Muscle layer of duodenum (tissue), 2 donors: ENCODE data around the gene TBC1D17.

Experiments used
- H3K27ac ChIP-seq: one replicate; pipeline ENCODE4 v1.7.0; 2013; ENCODE audit warnings: mild to moderate bottlenecking, low read length
- H3K27me3 ChIP-seq: one replicate; pipeline ENCODE4 v1.7.0; 2013; ENCODE audit warnings: low read depth, mild to moderate bottlenecking, control low read depth, low read length
- H3K36me3 ChIP-seq, 2 donors: one replicate each; pipeline ENCODE4 v1.7.0; 2013; ENCODE audit warnings: low read length in 2 of 2, control low read depth in 1 of 2, mild to moderate bottlenecking in 1 of 2; ENCODE audit not compliant: insufficient read depth in 2 of 2, control insufficient read depth in 1 of 2
- H3K4me1 ChIP-seq, 2 donors: one replicate each; pipeline ENCODE4 v1.7.0; 2013; ENCODE audit warnings: low read length in 2 of 2, mild to moderate bottlenecking in 2 of 2, control low read depth in 1 of 2, moderate library complexity in 1 of 2; ENCODE audit not compliant: insufficient read depth in 2 of 2, control insufficient read depth in 1 of 2
- H3K4me3 ChIP-seq, 2 donors: one replicate each; pipeline ENCODE4 v1.7.0; 2013; ENCODE audit warnings: low read length in 2 of 2, low read depth in 1 of 2, mild to moderate bottlenecking in 1 of 2
- H3K9me3 ChIP-seq, 2 donors: one replicate each; pipeline ENCODE4 v1.7.0; 2013; ENCODE audit warnings: low read length in 2 of 2, control low read depth in 1 of 2, mild to moderate bottlenecking in 1 of 2; ENCODE audit not compliant: control insufficient read depth in 1 of 2
- donor health status: healthy.

The TBC1D17 gene

GRCh38 chr19:49838885-49839588, 38.5 kb upstream of the TBC1D17 start:
- Histone ChIP-seq H3K36me3 (peaks cover 20 to 55% of the 10 kb centered on the region in 2 donors), H3K27ac (no peak overlapping the region)

GRCh38 chr19:49839713-49840112, 37.8 kb upstream of the TBC1D17 start:
- H3K36me3 ChIP-seq, result peaks cover 18 to 48% of the 10 kb centered on the region in 2 donors
- H3K27me3 ChIP-seq, result no peaks in the 10 kb centered on the region
- no peaks in the 10 kb centered on the region for H3K9me3 ChIP-seq
- no peak overlapping the region for H3K4me3 ChIP-seq
- no peaks in the 10 kb centered on the region for H3K4me1 ChIP-seq
- no peak overlapping the region for H3K27ac ChIP-seq

More at GRCh38 chr19:49838885-49839588, 38.5 kb upstream of the TBC1D17 start:
- no peaks in the 10 kb centered on the region for H3K4me1 ChIP-seq
- H3K27me3 ChIP-seq, result no peaks in the 10 kb centered on the region
- H3K4me3 ChIP-seq, result no peak overlapping the region
- no peaks in the 10 kb centered on the region for H3K9me3 ChIP-seq

GRCh38 chr19:49840321-49840720, 37.2 kb upstream of the TBC1D17 start:
- Histone ChIP-seq H3K4me1 (no peaks in the 10 kb centered on the region), H3K27me3 (no peaks in the 10 kb centered on the region), H3K36me3 (peaks cover 14 to 42% of the 10 kb centered on the region in 2 donors), H3K9me3 (no peaks in the 10 kb centered on the region), H3K4me3 (no peak overlapping the region), H3K27ac (no peak overlapping the region)

GRCh38 chr19:49840736-49841249, 36.7 kb upstream of the TBC1D17 start:
- no peak overlapping the region for H3K4me3 ChIP-seq
- H3K9me3 ChIP-seq, result no peaks in the 10 kb centered on the region
- H3K4me1 ChIP-seq, result no peaks in the 10 kb centered on the region
- peaks cover 14 to 37% of the 10 kb centered on the region in 2 donors for H3K36me3 ChIP-seq
- H3K27ac ChIP-seq, result no peak overlapping the region
- no peaks in the 10 kb centered on the region for H3K27me3 ChIP-seq

GRCh38 chr19:49843265-49843664, 34.2 kb upstream of the TBC1D17 start:
- Histone ChIP-seq H3K9me3 (no peaks in the 10 kb centered on the region), H3K27me3 (no peaks in the 10 kb centered on the region), H3K36me3 (peaks cover 13% of the 10 kb centered on the region in 2 donors), H3K4me1 (no peaks in the 10 kb centered on the region), H3K27ac (no peak overlapping the region), H3K4me3 (no peak overlapping the region)

GRCh38 chr19:49844138-49845095, 33.1 kb upstream of the TBC1D17 start:
- Histone ChIP-seq H3K36me3 (peaks cover 1 to 2% of the 10 kb centered on the region in 2 donors), H3K4me1 (no peaks in the 10 kb centered on the region)

GRCh38 chr19:49845414-49845813, 32.1 kb upstream of the TBC1D17 start:
- H3K4me3 ChIP-seq, result no peak overlapping the region
- H3K4me1 ChIP-seq, result peaks cover 0 to 6% of the 10 kb centered on the region in 2 donors
- H3K36me3 ChIP-seq, result no peaks in the 10 kb centered on the region
- no peaks in the 10 kb centered on the region for H3K9me3 ChIP-seq
- H3K27ac ChIP-seq, result no peak overlapping the region
- no peaks in the 10 kb centered on the region for H3K27me3 ChIP-seq

More at GRCh38 chr19:49844138-49845095, 33.1 kb upstream of the TBC1D17 start:
- Histone ChIP-seq H3K9me3 (no peaks in the 10 kb centered on the region), H3K27me3 (no peaks in the 10 kb centered on the region), H3K4me3 (no peak overlapping the region), H3K27ac (no peak overlapping the region)

GRCh38 chr19:49846408-49846807, 31.1 kb upstream of the TBC1D17 start:
- Histone ChIP-seq H3K4me1 (peaks cover 0 to 6% of the 10 kb centered on the region in 2 donors), H3K4me3 (no peak overlapping the region), H3K27me3 (no peaks in the 10 kb centered on the region), H3K27ac (no peak overlapping the region), H3K9me3 (no peaks in the 10 kb centered on the region), H3K36me3 (no peaks in the 10 kb centered on the region)

GRCh38 chr19:49847731-49848696, 29.5 kb upstream of the TBC1D17 start:
- no peak overlapping the region for H3K4me3 ChIP-seq
- no peaks in the 10 kb centered on the region for H3K27me3 ChIP-seq
- no peak overlapping the region for H3K27ac ChIP-seq
- H3K9me3 ChIP-seq, result no peaks in the 10 kb centered on the region
- H3K36me3 ChIP-seq, result no peaks in the 10 kb centered on the region
- H3K4me1 ChIP-seq, result peaks cover 13 to 17% of the 10 kb centered on the region in 2 donors

- Histone ChIP-seq H3K4me3 (no peak overlapping the region), H3K36me3 (no peaks in the 10 kb centered on the region), H3K4me1 (peaks cover 17 to 21% of the 10 kb centered on the region in 2 donors), H3K9me3 (no peaks in the 10 kb centered on the region), H3K27ac (no peak overlapping the region), H3K27me3 (no peaks in the 10 kb centered on the region)
These were observed 28.6 kb upstream of the TBC1D17 start for GRCh38 chr19:49848938-49849337.
